ENCODE results near the gene SGCE.

- TF ChIP-seq POLR2AphosphoS5 (IDR thresholded peaks at IDR 0.05; ENCODE audit: low read depth, low read length) (no peak), REST (IDR thresholded peaks at IDR 0.05; ENCODE audit: insufficient read depth in 1 of 2, low read depth in 2 of 2, low read length in 2 of 2) (no peak), FOXP2 (optimal IDR thresholded peaks at IDR 0.05; ENCODE audit: borderline replicate concordance, extremely low read depth, extremely low read length, insufficient read depth) (no peak), TAF1 (IDR thresholded peaks at IDR 0.05; ENCODE audit: borderline replicate concordance, insufficient read depth, low read length) (no peak), SIN3A (IDR thresholded peaks at IDR 0.05; ENCODE audit: borderline replicate concordance, insufficient read depth, low read length) (no peak)
Observed at GRCh38 chr7:94656925-94657731, 1.2 kb upstream of the SGCE start.
